Dermis blood vessel endothelial cell (primary cell): ENCODE measurements around the gene SLC2A1. TPM values are rescaled to one million over a fixed set of nuclear protein-coding genes. Genes with fewer than 3 reads are reported as not detected.

Experiments
- DNase-seq: peaks from one replicate; pipeline ENCODE4 v3.0.0; 2010
- total RNA-seq: library from RNA; depleted of rRNA; stranded (reverse); fragments of >200 nt; gene quantifications from 2 replicates; pipeline ENCODE4 v1.2.3, GENCODE V29; 2014

SLC2A1 gene
- total RNA-seq, 1 donor from 2014 or later, result 28.6 TPM

- peak; percentile 85 for DNase-seq
Measured at GRCh38 chr1:42941640-42942330, 16.9 kb downstream of the SLC2A1 start.

- peak; percentile 99 for DNase-seq
Measured at GRCh38 chr1:42940851-42941639, 17.6 kb downstream of the SLC2A1 start.

GRCh38 chr1:42938645-42939615 is 19.7 kb downstream of the SLC2A1 start:
- no peak for DNase-seq

GRCh38 chr1:42937836-42938644 is 20.6 kb downstream of the SLC2A1 start:
- DNase-seq, result no peak

GRCh38 chr1:42937141-42937696 is 21.4 kb downstream of the SLC2A1 start:
- no peak for DNase-seq

GRCh38 chr1:42936309-42937078 is 22.2 kb downstream of the SLC2A1 start:
- no peak for DNase-seq

GRCh38 chr1:42935971-42936308 is 22.7 kb downstream of the SLC2A1 start:
- no peak for DNase-seq

- no peak for DNase-seq
Measured at GRCh38 chr1:42935313-42935895, 23.3 kb downstream of the SLC2A1 start.

- no peak for DNase-seq
Measured at GRCh38 chr1:42934541-42935312, 23.9 kb downstream of the SLC2A1 start.

GRCh38 chr1:42933610-42934491 is 24.8 kb downstream of the SLC2A1 start:
- DNase-seq, result no peak

- DNase-seq, result no peak
Measured at GRCh38 chr1:42933060-42933586, 25.5 kb downstream of the SLC2A1 start.

GRCh38 chr1:42932442-42932941 is 26.2 kb downstream of the SLC2A1 start:
- no peak for DNase-seq

GRCh38 chr1:42931911-42932422 is 26.7 kb downstream of the SLC2A1 start:
- DNase-seq, result no peak

GRCh38 chr1:42931108-42931539 is 27.5 kb downstream of the SLC2A1 start:
- DNase-seq, result peak; percentile 63

GRCh38 chr1:42930178-42931107 is 28.2 kb downstream of the SLC2A1 start:
- DNase-seq, result no peak

GRCh38 chr1:42929434-42930177 is 29.1 kb downstream of the SLC2A1 start:
- DNase-seq, result no peak
